Sigmoid colon (tissue), 7 donors: ENCODE data around the gene ARHGEF19. TPM values are rescaled to one million over a fixed set of nuclear protein-coding genes. Genes with fewer than 3 reads are reported as not detected.

ENCODE experiments used
- DNase-seq: peaks from one replicate; pipeline ENCODE4 v3.0.0-alpha.2; 2019
- H3K27ac ChIP-seq, 4 donors: fragments of 200-600 bp; sonication (generic); one replicate each; pipeline ENCODE4 v1.5.1; 2016 to 2019; ENCODE audit warnings: mild to moderate bottlenecking in 1 of 4
- H3K27me3 ChIP-seq, 3 donors: fragments of 200-600 bp; sonication (generic); one replicate each; pipeline ENCODE4 v1.5.1; 2019; ENCODE audit warnings: mild to moderate bottlenecking in 1 of 3
- H3K36me3 ChIP-seq, 4 donors: fragments of 200-600 bp; sonication (generic); one replicate each; pipeline ENCODE4 v1.5.1; 2016 to 2019
- H3K4me1 ChIP-seq, 4 donors: fragments of 200-600 bp; sonication (generic); one replicate each; pipeline ENCODE4 v1.5.1; 2017 to 2019
- H3K4me3 ChIP-seq, 4 donors: fragments of 200-600 bp; sonication (generic); one replicate each; pipeline ENCODE4 v1.5.1; 2017 to 2019; ENCODE audit warnings: mild to moderate bottlenecking in 2 of 4, moderate library complexity in 1 of 4
- H3K9me3 ChIP-seq, 4 donors: fragments of 200-600 bp in 3 of 4; sonication (generic) in 3 of 4; one replicate each; pipeline versions ENCODE4 v1.5.1 to v1.6.1; 2013 to 2019
- CTCF ChIP-seq, 4 experiments: fragments of 450-650 bp in 3 of 4; fragments of 200-600 bp in 1 of 4; IDR thresholded peaks; one replicate each; pipeline ENCODE4 v1.5.1; 2016 to 2019; ENCODE audit warnings: antibody characterized with exemption in 4 of 4, mild to moderate bottlenecking in 3 of 4, moderate library complexity in 2 of 4
- EP300 ChIP-seq, 4 donors: sonication (generic); formaldehyde crosslinking; IDR thresholded peaks; one replicate each; pipeline ENCODE4 v1.6.1; 2017; ENCODE audit warnings: antibody characterized with exemption in 4 of 4
- POLR2A ChIP-seq, 2 donors: fragments of 450-650 bp; IDR thresholded peaks; one replicate each; pipeline ENCODE4 v1.6.1; 2016; ENCODE audit warnings: antibody characterized with exemption in 2 of 2, mild to moderate bottlenecking in 2 of 2, moderate library complexity in 2 of 2
- POLR2AphosphoS5 ChIP-seq, 4 donors: sonication (generic); formaldehyde crosslinking; IDR thresholded peaks; one replicate each; pipeline ENCODE4 v1.6.1; 2017; ENCODE audit warnings: antibody characterized with exemption in 4 of 4
- WGBS, 2 donors: extraction: QIAGEN DNeasy Blood & Tissue Kit; methylation state at CpG; one replicate each; pipeline ENCODE4 v1.1.7; 2013; 5-methylcytosine and 5-hydroxymethylcytosine counted together
- intact Hi-C: fragments of 100-400 bp; cut with DNase I; formaldehyde crosslinking; loops from one replicate; pipeline ENCODE4 v1.15.1; 2023
- polyA plus RNA-seq, 3 donors: library from polyadenylated mRNA; stranded (reverse); fragments of 200-250 nt; gene quantifications; one replicate each; pipeline ENCODE4 v1.2.3, GENCODE V29; 2013
- total RNA-seq, 4 donors: library from RNA; depleted of rRNA; stranded (reverse); fragments of >200 nt; gene quantifications; one replicate each; pipeline ENCODE4 v1.1.0, GENCODE V29; 2016
- donor health status: healthy with polysubstance abuse.
- donor health status: Bipolar disorder and iron deficiency.
- donor health status: healthy.

ARHGEF19 gene
- total and polyA plus RNA-seq, 7 donors: 2.5 to 10.8 (median 4.0) TPM; not detected in 1

- intact Hi-C loops: no loop called here
- H3K27me3 ChIP-seq: peaks cover 5 to 12% (median 11%) of the 10 kb centered on the region in 3 donors
- H3K4me1 ChIP-seq: peaks cover 0 to 14% (median 6%) of the 10 kb centered on the region in 4 donors
- H3K9me3 ChIP-seq: no peaks in the 10 kb centered on the region
- H3K27ac ChIP-seq: no peak overlapping the region
- 96 to 97% methylated on average over 5 of the region's 5 CpGs for WGBS, 2 donors
- TF ChIP-seq POLR2A (IDR thresholded peaks at IDR 0.05) (no peak), POLR2AphosphoS5 (IDR thresholded peaks at IDR 0.05) (no peak), CTCF (IDR thresholded peaks at IDR 0.05) (no peak), EP300 (IDR thresholded peaks at IDR 0.05) (no peak)
- peaks cover 0 to 6% (median 0%) of the 10 kb centered on the region in 4 donors for H3K36me3 ChIP-seq
- no peak overlapping the region for H3K4me3 ChIP-seq
- no peak for DNase-seq
Observed at GRCh38 chr1:16232316-16232710, 19.9 kb upstream of the ARHGEF19 start.

GRCh38 chr1:16231331-16232315, 19.2 kb upstream of the ARHGEF19 start:
- no peak overlapping the region for H3K27ac ChIP-seq
- H3K36me3 ChIP-seq: peaks cover 0 to 6% (median 0%) of the 10 kb centered on the region in 4 donors
- H3K27me3 ChIP-seq: peaks cover 12 to 19% (median 18%) of the 10 kb centered on the region in 3 donors
- H3K9me3 ChIP-seq: no peaks in the 10 kb centered on the region
- no peak for TF ChIP-seq POLR2AphosphoS5 (IDR thresholded peaks at IDR 0.05)
- no peak for TF ChIP-seq EP300 (IDR thresholded peaks at IDR 0.05)
- TF ChIP-seq CTCF (IDR thresholded peaks at IDR 0.05): no peak
- no peak for TF ChIP-seq POLR2A (IDR thresholded peaks at IDR 0.05)
- H3K4me3 ChIP-seq: no peak overlapping the region
- WGBS, 2 donors: 93 to 95% methylated on average over 35 of the region's 35 CpGs
- H3K4me1 ChIP-seq: peaks cover 0 to 16% (median 10%) of the 10 kb centered on the region in 4 donors
- no peak for DNase-seq
- intact Hi-C loops: no loop called here

GRCh38 chr1:16230744-16231143, 18.3 kb upstream of the ARHGEF19 start:
- WGBS, 2 donors: 91 to 92% methylated on average over 13 of the region's 13 CpGs
- intact Hi-C loops: no loop called here
- no peak for DNase-seq

More at GRCh38 chr1:16230744-16231143, 18.3 kb upstream of the ARHGEF19 start:
- no peak overlapping the region for H3K27ac ChIP-seq
- no peak overlapping the region for H3K4me3 ChIP-seq
- H3K36me3 ChIP-seq: peaks cover 0 to 6% (median 0%) of the 10 kb centered on the region in 4 donors
- TF ChIP-seq POLR2AphosphoS5 (IDR thresholded peaks at IDR 0.05) (no peak), CTCF (IDR thresholded peaks at IDR 0.05) (no peak), POLR2A (IDR thresholded peaks at IDR 0.05) (no peak), EP300 (IDR thresholded peaks at IDR 0.05) (no peak)
- H3K9me3 ChIP-seq: no peaks in the 10 kb centered on the region
- H3K4me1 ChIP-seq: peaks cover 0 to 8% (median 8%) of the 10 kb centered on the region in 4 donors
- H3K27me3 ChIP-seq: peaks cover 15 to 28% (median 27%) of the 10 kb centered on the region in 3 donors
